ES-I3 (cell line): ENCODE data around the gene SERPINE1.
"Not testable (repeated sequence)": the region's sequence is repeated elsewhere in the genome, so short reads cannot be mapped to it uniquely, and the experiment has no call there.

Experiments used
- H3K36me3 ChIP-seq: 2 replicates; pipeline ENCODE4 v1.6.1; 2013; ENCODE audit warnings: mild to moderate bottlenecking, low read length, control low read depth, moderate library complexity; ENCODE audit not compliant: insufficient read depth
- H3K4me1 ChIP-seq: 2 replicates; pipeline ENCODE4 v1.6.1; 2013; ENCODE audit warnings: mild to moderate bottlenecking, control low read depth, low read length; ENCODE audit not compliant: insufficient read depth
- H3K9ac ChIP-seq: 2 replicates; pipeline ENCODE4 v1.6.1; 2013; ENCODE audit warnings: low read depth, mild to moderate bottlenecking, low read length, moderate library complexity
- H3K9me3 ChIP-seq: 2 replicates; pipeline ENCODE4 v1.6.1; 2013; ENCODE audit warnings: mild to moderate bottlenecking, low read length, moderate library complexity; ENCODE audit not compliant: control insufficient read depth, insufficient read depth

The SERPINE1 gene

DNA sequence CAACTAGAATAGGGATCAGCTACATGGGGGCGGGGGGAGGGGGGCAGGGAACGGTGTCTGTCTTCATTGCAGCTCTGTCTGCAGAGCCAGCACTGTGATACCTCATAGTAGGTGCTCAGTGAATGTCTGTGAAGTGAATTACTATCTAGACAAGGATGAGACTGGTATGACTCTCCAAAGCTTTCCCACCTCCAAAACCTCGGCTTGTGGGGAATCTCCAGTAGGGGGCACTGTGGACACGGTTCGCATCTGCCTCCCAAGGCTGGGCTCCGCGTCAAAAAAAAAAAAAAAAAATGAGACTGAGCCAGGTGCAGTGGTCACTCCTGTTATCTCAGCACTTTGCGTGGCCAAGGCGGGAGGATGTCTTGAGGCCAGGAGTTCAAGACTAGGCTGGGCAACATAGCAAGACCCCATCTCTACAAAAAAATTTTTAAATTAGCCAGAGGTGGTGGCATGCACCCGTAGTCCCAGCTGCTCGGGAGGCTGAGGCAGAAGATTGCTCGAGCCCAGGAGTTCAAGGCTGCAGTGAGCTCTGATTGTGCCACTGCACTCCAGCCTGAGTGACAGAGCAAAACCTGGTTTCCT, 32.0 kb upstream of the SERPINE1 start:
- peaks cover 16% of the 10 kb centered on the region for H3K4me1 ChIP-seq
- no peaks in the 10 kb centered on the region for H3K36me3 ChIP-seq
- no peaks in the 10 kb centered on the region; the same call in 1 of the 2 replicates for H3K9me3 ChIP-seq
- no peak overlapping the region for H3K9ac ChIP-seq

DNA sequence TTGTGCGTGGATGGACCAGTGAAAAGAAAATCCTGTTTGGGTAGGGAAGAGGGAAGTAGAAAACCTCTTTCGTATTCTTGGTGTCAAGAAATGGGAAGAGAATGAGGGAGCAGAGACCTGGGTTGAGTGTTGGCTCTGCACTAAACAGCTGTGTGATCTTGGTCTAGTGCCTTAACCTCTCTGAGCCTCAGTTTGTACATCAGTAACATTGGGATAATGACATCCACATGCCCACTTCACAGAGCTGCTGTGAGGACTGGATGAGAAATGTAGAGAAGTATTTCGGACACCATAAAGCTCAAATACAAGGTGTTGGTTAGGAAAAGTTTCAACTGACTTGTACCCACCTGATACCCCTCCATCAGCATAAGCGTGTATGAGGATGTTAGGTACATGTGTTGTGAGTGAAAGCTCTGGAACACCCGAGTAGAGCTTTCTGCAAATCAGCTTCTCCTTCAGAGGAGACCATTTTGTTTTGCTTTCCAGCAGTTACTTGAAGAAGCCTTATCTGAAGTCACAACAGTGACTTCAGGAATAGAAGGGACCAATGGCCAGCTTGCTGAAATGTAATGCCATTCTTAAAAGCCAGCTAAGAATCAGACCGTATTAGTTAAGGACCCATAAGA, 30.5 kb upstream of the SERPINE1 start:
- H3K36me3 ChIP-seq = no peaks in the 10 kb centered on the region
- no peaks in the 10 kb centered on the region; the same call in 1 of the 2 replicates for H3K9me3 ChIP-seq
- peaks cover 29% of the 10 kb centered on the region for H3K4me1 ChIP-seq
- H3K9ac ChIP-seq = no peak overlapping the region

DNA sequence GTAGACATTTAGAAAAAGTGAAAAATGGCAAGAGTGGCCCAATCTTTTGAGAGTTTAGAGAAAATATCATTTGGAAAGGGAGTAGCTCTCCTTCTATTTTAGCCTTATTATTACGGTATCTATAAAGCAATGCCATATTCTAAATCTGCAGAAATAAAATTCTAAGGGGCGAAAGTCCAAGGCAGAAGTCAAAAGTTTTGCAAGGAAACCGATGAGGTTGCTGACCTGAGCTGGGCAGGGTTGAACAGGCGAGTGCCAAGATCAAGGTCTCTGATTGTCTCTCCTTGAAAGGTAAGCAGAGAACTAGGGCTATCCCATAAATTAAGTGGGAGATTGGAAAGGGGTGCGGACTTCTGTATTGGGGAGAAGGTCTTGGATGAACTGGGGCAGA, 30.0 kb upstream of the SERPINE1 start:
- H3K9me3 ChIP-seq = no peaks in the 10 kb centered on the region
- peaks cover 34% of the 10 kb centered on the region for H3K4me1 ChIP-seq
- H3K36me3 ChIP-seq = no peaks in the 10 kb centered on the region
- no peak overlapping the region for H3K9ac ChIP-seq

DNA sequence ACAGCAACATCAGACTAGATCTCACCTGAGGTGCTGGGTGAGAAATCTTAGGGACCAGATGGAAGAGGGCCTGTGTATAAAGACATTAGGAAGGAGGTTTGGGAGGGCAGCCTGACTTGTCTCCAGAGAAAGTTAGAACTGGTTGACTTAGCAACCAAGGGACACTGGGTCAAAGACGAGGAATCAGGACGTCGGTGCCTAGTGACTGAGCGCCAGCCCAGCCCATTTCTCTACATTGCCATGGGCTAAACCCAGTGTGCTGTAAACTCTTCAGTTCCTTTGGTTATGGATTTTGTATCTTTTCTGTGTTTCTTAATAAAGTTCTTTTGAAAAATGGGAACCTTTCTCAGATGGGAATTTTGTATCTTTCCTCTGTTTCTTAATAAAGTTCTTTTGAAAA, 29.3 kb upstream of the SERPINE1 start:
- no peaks in the 10 kb centered on the region for H3K36me3 ChIP-seq
- no peaks in the 10 kb centered on the region for H3K9me3 ChIP-seq
- H3K4me1 ChIP-seq = peaks cover 35% of the 10 kb centered on the region
- H3K9ac ChIP-seq = no peak overlapping the region

DNA sequence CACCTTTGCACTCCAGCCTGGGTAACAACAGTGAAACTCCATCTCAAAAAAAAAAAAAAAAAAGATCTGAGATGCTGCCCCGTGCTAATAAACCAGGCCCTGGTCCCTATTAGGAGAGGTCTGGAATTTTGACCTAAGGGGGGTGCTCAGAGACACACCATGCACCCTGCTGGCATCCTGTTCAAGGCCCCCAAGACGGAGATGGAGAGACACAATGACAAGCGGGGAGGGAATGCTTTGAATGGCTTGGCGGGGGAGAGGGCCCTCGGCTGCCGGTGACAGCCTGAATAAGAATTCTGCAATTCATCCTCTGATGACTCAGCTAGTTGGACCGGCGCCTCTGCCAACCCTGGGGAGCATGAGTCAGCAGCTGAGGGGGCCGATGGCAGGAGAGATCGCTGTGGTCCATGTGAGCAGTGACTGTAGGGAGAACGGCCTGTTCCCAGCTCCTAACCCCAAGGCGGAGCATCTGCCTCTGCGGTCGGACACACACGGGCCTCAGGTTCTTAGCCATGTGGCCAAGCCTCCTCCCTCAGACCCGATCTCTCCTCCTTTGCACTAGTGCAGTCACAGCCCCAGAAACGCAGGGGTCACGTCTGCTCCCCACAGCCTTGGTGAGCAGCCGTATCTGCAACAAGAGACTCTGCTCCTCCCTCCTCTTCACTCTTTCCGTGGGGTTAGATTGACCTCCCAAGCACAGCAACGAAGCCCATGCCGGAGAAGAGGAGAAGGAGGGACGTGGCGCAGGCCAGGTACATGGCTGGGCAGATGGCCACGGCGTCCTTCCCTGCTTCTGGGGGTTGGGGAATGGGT, 26.7 kb upstream of the SERPINE1 start:
- Histone ChIP-seq H3K9ac (peak overlapping the region; percentile 20; the same call in 1 of the 2 replicates), H3K9me3 (no peaks in the 10 kb centered on the region), H3K4me1 (peaks cover 28% of the 10 kb centered on the region), H3K36me3 (no peaks in the 10 kb centered on the region)

DNA sequence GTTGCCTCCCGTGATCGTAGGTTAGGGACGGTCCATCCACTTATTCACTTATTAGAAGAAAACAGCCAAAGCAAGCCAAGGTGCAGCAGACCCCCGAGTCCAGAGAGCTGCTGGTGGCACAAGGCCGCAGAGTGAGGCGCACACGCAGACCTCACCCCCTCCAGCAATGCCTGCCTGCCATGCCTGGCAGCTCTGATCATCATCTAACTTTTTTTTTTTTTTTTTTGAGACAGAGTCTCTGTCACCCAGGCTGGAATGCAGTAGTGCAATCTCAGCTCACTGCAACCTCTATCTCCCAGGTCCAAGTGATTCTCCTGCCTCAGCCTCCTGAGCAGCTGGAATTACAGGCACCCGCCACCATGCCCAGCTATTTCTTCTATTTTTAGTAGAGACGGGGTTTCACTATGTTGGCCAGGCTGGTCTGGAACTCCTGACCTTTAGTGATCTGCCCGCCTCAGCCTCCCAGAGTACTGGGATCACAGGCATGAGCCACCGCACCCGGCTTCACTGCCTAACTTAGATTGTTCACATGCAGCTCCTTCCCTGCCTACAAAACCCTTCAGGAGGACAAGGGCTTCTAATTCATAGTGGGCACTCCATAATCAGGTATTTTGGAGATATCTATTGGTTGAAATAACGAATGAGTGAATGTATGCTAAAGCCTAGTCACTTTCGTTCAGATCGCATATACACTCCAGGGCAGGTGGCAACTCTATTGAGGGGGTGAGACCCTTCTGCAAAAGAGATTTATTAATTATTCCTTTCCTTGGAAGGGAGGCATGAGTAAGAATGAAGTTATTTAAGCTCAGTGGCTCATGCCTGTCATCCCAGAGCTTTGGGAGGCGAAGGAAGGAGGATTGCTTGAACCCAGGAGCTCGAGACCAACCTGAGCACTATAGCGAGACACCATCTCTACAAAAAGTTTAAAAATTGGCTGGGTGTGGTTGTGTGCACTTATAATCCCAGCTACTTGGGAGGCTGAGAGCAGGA, 25.8 kb upstream of the SERPINE1 start:
- Histone ChIP-seq H3K36me3 (no peaks in the 10 kb centered on the region), H3K9ac (peak overlapping the region; percentile 20; the same call in 1 of the 2 replicates), H3K4me1 (peaks cover 28% of the 10 kb centered on the region), H3K9me3 (no peaks in the 10 kb centered on the region)

DNA sequence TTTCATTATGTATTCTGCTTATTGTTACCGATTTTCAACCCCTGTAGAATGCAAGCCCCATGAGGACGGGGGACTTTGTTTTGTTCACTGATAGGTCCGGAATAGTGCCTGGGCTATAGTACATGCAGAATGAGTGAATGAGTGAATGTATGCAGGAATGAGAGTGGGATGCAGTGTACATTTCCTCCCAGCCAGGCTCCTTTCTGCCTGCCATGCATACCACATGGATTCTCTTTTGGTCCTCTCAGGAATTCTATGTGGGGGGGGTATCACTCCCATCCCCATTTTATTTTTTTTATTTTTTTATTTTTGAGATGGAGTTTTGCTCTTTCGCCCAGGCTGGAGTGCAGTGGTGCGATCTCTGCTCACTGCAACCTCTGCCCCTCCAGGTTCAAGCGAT, 24.9 kb upstream of the SERPINE1 start:
- H3K4me1 ChIP-seq = peaks cover 28% of the 10 kb centered on the region
- no peaks in the 10 kb centered on the region for H3K36me3 ChIP-seq
- H3K9ac ChIP-seq = no peak overlapping the region
- no peaks in the 10 kb centered on the region for H3K9me3 ChIP-seq

DNA sequence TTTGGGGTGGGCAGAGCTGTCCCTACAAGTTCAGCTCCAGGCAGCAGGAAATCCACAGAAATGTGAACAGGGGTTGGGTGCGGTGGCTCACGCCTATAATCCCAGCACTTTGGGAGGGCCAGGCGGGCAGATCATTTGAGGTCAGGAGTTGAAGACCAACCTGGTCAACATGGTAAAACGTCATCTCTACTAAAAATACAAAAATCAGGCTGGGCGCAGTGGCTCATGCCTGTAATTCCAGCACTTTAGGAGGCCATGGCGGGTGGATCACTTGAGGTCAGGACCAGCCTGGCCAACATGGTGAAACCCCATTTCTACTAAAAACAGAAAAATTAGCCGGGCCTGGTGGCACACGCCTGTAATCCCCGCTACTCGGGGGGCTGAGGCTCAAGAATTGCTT, 23.2 kb upstream of the SERPINE1 start:
- peaks cover 32% of the 10 kb centered on the region for H3K4me1 ChIP-seq
- not testable (repeated sequence) for H3K9ac ChIP-seq, H3K9me3 ChIP-seq, H3K36me3 ChIP-seq

DNA sequence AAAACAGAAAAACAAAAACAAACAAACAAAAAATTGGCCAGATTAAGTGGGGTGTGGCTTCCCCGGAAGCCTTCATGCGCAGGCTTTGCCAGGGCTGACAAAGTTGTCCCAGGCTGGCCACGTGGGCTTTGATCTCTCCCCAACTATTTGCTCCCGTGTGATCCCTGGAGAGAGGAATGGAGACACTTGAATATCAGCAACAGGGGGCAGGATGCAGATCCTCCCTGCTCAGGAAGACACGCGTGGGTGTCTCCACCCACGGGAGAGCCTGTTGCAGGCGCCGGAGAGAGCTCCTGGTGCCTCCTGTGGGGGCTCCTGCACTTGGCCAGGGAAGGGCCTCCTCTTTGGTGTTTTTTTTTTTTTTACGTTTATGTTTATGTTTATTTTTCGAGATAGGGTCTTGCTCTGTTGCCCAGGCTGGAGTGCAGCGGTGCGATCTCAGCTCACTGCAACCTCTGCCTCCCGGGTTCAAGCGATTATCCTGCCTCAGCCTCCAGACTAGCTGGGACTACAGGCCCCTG, 22.7 kb upstream of the SERPINE1 start:
- Histone ChIP-seq H3K4me1 (peaks cover 34% of the 10 kb centered on the region), H3K9ac (no peak overlapping the region), H3K36me3 (no peaks in the 10 kb centered on the region), H3K9me3 (no peaks in the 10 kb centered on the region)

DNA sequence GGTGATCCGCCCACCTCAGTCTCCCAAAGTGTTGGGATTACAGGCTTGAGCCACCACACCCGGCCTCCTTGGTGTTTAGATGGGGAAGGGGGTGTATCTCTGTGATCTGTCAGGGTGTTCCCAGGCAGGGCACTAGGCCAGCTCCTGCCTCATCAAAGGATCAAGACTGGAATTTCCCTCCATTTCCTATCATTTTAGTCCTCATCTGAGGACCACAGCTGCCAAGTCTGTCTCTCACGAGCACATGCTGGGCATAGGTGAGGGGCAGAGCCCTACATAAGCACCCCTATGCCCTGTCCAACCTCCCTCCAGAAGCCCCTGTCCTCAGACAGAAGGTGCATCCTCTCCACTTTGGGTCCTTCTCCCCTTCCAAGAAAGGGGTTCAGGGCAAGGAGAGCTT, 22.1 kb upstream of the SERPINE1 start:
- Histone ChIP-seq H3K36me3 (no peaks in the 10 kb centered on the region), H3K9me3 (no peaks in the 10 kb centered on the region), H3K9ac (no peak overlapping the region), H3K4me1 (peaks cover 29% of the 10 kb centered on the region)

DNA sequence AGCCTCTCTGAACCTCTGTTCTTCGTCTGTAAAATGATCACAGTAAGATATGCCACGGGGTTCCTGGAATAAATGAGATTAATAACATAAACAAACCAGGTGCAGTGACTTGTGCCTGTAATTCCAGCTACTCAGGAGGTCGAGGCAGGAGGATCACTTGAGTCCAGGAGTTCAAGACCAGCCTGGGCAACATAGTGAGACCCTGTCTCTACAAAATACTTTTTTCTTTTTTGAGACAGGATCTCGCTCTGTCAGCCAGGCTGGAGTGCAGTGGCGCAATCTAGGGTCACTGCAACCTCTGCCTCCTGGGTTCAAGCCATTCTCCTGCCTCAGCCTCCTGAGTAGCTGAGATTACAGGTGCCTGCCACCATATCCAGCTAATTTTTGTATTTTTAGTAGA, 21.7 kb upstream of the SERPINE1 start:
- H3K4me1 ChIP-seq = peaks cover 27% of the 10 kb centered on the region
- not testable (repeated sequence) for H3K9me3 ChIP-seq

DNA sequence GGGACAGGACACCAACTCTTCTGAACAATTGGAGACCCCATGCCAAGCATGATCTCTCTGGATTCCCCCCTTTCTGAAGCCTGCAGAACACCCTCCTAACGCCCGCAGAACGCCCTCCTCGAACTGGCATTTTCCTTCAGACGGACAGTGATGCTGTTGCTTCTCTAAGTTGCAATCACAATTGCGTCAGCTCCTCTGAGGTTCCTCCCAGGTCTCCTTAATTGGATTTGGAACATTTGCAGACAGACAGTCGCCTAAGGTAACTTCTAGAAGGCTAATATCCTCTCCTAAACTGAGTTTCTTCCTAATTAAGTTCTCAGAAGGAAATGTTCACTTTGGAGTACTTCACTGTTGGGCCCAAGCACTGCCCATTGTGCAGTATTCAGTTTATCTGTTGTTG, 20.5 kb upstream of the SERPINE1 start:
- H3K9ac ChIP-seq = no peak overlapping the region
- no peaks in the 10 kb centered on the region for H3K36me3 ChIP-seq
- peaks cover 16% of the 10 kb centered on the region for H3K4me1 ChIP-seq

More for the DNA sequence above, 21.7 kb upstream of the SERPINE1 start:
- H3K9ac ChIP-seq, H3K36me3 ChIP-seq: not testable (repeated sequence)

DNA sequence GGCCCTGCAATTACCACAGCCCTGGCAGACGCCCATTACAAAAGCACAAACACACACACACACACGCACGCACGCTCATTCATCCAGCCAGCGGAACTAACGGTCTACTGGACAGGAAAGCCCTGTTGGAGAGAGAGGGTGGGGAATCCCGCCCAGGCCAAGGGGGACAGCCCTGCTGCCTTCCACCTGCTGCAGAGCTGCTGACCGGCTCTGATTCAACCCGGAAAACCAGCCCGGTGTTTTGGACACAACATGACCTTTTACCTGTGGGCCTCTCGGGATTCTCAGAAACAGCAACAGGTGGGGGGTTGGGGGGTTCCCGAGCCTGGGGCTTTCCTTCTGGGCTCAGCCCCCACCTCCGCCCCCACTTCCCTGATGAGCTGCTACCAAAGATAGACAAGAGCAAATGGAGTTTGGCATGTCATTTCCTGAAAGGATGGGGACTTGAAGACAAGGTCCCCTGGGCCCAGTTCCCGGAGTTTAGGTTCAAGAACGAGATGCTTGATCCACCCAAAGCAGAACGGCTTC, 18.5 kb upstream of the SERPINE1 start:
- peaks cover 9% of the 10 kb centered on the region; the same call in 1 of the 2 replicates for H3K4me1 ChIP-seq
- H3K9ac ChIP-seq = no peak overlapping the region
- no peaks in the 10 kb centered on the region for H3K9me3 ChIP-seq
- H3K36me3 ChIP-seq = no peaks in the 10 kb centered on the region

More for the DNA sequence above, 20.5 kb upstream of the SERPINE1 start:
- no peaks in the 10 kb centered on the region for H3K9me3 ChIP-seq
